ENCODE measurements around the gene PIK3CD.

Gene PIK3CD

GRCh38 chr1:9774712-9775679 is 123.5 kb downstream of the PIK3CD start:
- DNase-seq (ENCODE audit: low spot score): no peak

DNA sequence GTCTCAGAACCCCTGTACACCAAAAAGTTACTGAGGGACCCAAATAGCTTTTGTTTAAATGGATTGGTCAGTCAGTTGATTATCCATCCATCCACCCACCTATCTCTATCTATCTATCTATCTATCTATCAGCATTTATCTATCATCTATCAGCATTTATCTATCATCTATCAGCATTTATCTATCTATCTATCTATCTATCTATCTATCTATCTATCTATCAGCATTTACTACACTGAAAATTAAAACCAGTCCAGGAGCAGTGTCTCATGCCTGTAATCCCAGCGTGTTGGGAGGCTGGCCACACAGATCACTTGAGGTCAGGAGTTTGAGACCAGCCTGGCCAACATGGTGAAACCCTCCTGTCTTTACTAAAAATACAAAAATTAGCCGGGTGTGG is 125.2 kb downstream of the PIK3CD start:
- no peak for DNase-seq (ENCODE audit: low spot score)

All from HuH-7 (cell line).